ENCODE measurements around the gene PITPNB.

PITPNB gene

GRCh38 chr22:27935897-27936296 is 16.8 kb upstream of the PITPNB start:
- ATAC-seq = no peak
- TF ChIP-seq ZC3H10 (CRISPR knock-in tag; IDR thresholded peaks at IDR 0.05) (no peak), ZNF8 (CRISPR knock-in tag; IDR thresholded peaks at IDR 0.05) (no peak), ZNF565 (CRISPR knock-in tag; conservative IDR thresholded peaks at IDR 0.05; ENCODE audit: low read depth) (no peak), ISL1 (CRISPR knock-in tag; IDR thresholded peaks at IDR 0.05) (no peak), CSRNP3 (CRISPR knock-in tag; IDR thresholded peaks at IDR 0.05) (no peak), GLIS3 (CRISPR knock-in tag; IDR thresholded peaks at IDR 0.05) (no peak), POU6F1 (CRISPR knock-in tag; IDR thresholded peaks at IDR 0.05; ENCODE audit: borderline replicate concordance, low read depth) (no peak), RARB (CRISPR knock-in tag; IDR thresholded peaks at IDR 0.05) (no peak), BACH2 (CRISPR knock-in tag; IDR thresholded peaks at IDR 0.05; ENCODE audit: borderline replicate concordance) (no peak), ESRRG (CRISPR knock-in tag; IDR thresholded peaks at IDR 0.05) (no peak), SNAI2 (CRISPR knock-in tag; IDR thresholded peaks at IDR 0.05) (no peak)

- no peak for ATAC-seq
- TF ChIP-seq CSDC2 (CRISPR knock-in tag; IDR thresholded peaks at IDR 0.05) (no peak), CREB5 (CRISPR knock-in tag; IDR thresholded peaks at IDR 0.05; ENCODE audit: low read depth) (no peak), ARNTL (CRISPR knock-in tag; IDR thresholded peaks at IDR 0.05; ENCODE audit: borderline replicate concordance, low read depth) (no peak), CSRNP3 (CRISPR knock-in tag; IDR thresholded peaks at IDR 0.05) (no peak), ISL1 (CRISPR knock-in tag; IDR thresholded peaks at IDR 0.05) (no peak), BACH2 (CRISPR knock-in tag; IDR thresholded peaks at IDR 0.05; ENCODE audit: borderline replicate concordance) (no peak), TCF4 (CRISPR knock-in tag; IDR thresholded peaks at IDR 0.05; ENCODE audit: borderline replicate concordance) (no peak), TSHZ2 (CRISPR knock-in tag; IDR thresholded peaks at IDR 0.05) (no peak), ZFP3 (CRISPR knock-in tag; IDR thresholded peaks at IDR 0.05) (no peak), RARB (CRISPR knock-in tag; IDR thresholded peaks at IDR 0.05) (no peak), ZFP30 (CRISPR knock-in tag; IDR thresholded peaks at IDR 0.05) (no peak), ZNF565 (CRISPR knock-in tag; conservative IDR thresholded peaks at IDR 0.05; ENCODE audit: low read depth) (no peak), ESRRG (CRISPR knock-in tag; IDR thresholded peaks at IDR 0.05) (no peak), SNAI2 (CRISPR knock-in tag; IDR thresholded peaks at IDR 0.05) (no peak), POU6F1 (CRISPR knock-in tag; IDR thresholded peaks at IDR 0.05; ENCODE audit: borderline replicate concordance, low read depth) (no peak), ZNF8 (CRISPR knock-in tag; IDR thresholded peaks at IDR 0.05) (no peak)
These were observed 15.0 kb upstream of the PITPNB start for GRCh38 chr22:27934069-27934468.
